ENCODE results near the gene STAT2. TPM values are rescaled to one million over a fixed set of nuclear protein-coding genes. Genes with fewer than 3 reads are reported as not detected.
"Not testable (repeated sequence)": the region's sequence is repeated elsewhere in the genome, so short reads cannot be mapped to it uniquely, and the experiment has no call there.

Gene STAT2
- total and polyA plus RNA-seq, 2 experiments from 2014 or later, result 15.6 to 67.9 TPM

GRCh38 chr12:56408799-56409417 is 49.0 kb upstream of the STAT2 start (continued):
- no peak for TF ChIP-seq JUNB (IDR thresholded peaks at IDR 0.05; ENCODE audit: unreplicated experiment)
- TF ChIP-seq EZH2phosphoT487 (IDR thresholded peaks at IDR 0.05; ENCODE audit: unreplicated experiment), result no peak

- H3K27me3 ChIP-seq (ENCODE audit: insufficient read depth); H3K27ac Mint-ChIP-seq; H3F3A ChIP-seq (replicated peaks; ENCODE audit: low read depth); H3K4me3 Mint-ChIP-seq; H3K36me3 Mint-ChIP-seq (ENCODE audit: low read depth); H2AFZ ChIP-seq; H3K4me2 ChIP-seq; H3K4me1 ChIP-seq (ENCODE audit: insufficient read depth); H3K36me3 ChIP-seq (ENCODE audit: insufficient read depth); ATAC-seq; H3K79me2 ChIP-seq (replicated peaks; ENCODE audit: insufficient read depth); H4K20me1 ChIP-seq (replicated peaks; ENCODE audit: insufficient read depth); H3K27me3 Mint-ChIP-seq (ENCODE audit: insufficient read depth, low read depth, poor library complexity); H3K4me3 ChIP-seq; H3K27ac ChIP-seq (ENCODE audit: low read depth); DNase-seq (ENCODE audit: low spot score); H3K4me1 Mint-ChIP-seq: not testable (repeated sequence)
- peaks cover 11% of the 10 kb centered on the region for H3K9me3 Mint-ChIP-seq
- H3K9me2 ChIP-seq (ENCODE audit: insufficient read depth), result peaks cover 14% of the 10 kb centered on the region; the same call in 1 of the 2 replicates
Observed at GRCh38 chr12:56404227-56404626, 44.3 kb upstream of the STAT2 start.

DNA sequence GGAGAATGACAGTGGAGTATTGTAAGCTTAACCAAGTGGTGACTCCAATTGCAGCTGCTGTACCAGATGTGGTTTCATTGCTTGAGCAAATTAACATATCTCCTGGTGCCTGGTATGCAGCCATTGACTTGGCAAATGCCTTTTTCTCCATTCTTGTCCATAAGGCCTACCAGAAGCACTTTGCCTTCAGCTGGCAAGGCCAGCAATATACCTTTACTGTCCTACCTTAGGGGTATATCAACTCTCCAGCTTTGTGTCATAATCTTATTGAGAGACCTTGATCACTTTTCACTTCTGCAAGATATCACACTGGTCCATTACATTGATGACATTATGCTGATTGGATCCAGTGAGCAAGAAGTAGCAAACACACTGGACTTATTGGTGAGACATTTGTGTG is 41.7 kb upstream of the STAT2 start:
- not testable (repeated sequence) for H3K27me3 Mint-ChIP-seq (ENCODE audit: insufficient read depth, low read depth, poor library complexity); H4K20me1 ChIP-seq (replicated peaks; ENCODE audit: insufficient read depth); H3K4me2 ChIP-seq; H3K27me3 ChIP-seq (ENCODE audit: insufficient read depth); H3K4me1 Mint-ChIP-seq; H3K27ac ChIP-seq (ENCODE audit: low read depth); H2AFZ ChIP-seq; H3K36me3 Mint-ChIP-seq (ENCODE audit: low read depth); H3K4me3 Mint-ChIP-seq; ATAC-seq; DNase-seq (ENCODE audit: low spot score); H3F3A ChIP-seq (replicated peaks; ENCODE audit: low read depth); H3K4me3 ChIP-seq; H3K36me3 ChIP-seq (ENCODE audit: insufficient read depth); H3K79me2 ChIP-seq (replicated peaks; ENCODE audit: insufficient read depth); H3K4me1 ChIP-seq (ENCODE audit: insufficient read depth); H3K27ac Mint-ChIP-seq
- peaks cover 22% of the 10 kb centered on the region; the same call in 1 of the 2 replicates for H3K9me2 ChIP-seq (ENCODE audit: insufficient read depth)
- H3K9me3 Mint-ChIP-seq, result peaks cover 23% of the 10 kb centered on the region

GRCh38 chr12:56401125-56401524 is 41.2 kb upstream of the STAT2 start:
- H3K27ac Mint-ChIP-seq; H3K4me1 Mint-ChIP-seq; H3K4me3 ChIP-seq; DNase-seq (ENCODE audit: low spot score); H3K36me3 Mint-ChIP-seq (ENCODE audit: low read depth); H4K20me1 ChIP-seq (replicated peaks; ENCODE audit: insufficient read depth); H2AFZ ChIP-seq; H3K4me3 Mint-ChIP-seq; H3K79me2 ChIP-seq (replicated peaks; ENCODE audit: insufficient read depth); H3K36me3 ChIP-seq (ENCODE audit: insufficient read depth); H3K27ac ChIP-seq (ENCODE audit: low read depth); H3F3A ChIP-seq (replicated peaks; ENCODE audit: low read depth); H3K27me3 ChIP-seq (ENCODE audit: insufficient read depth); ATAC-seq; H3K4me1 ChIP-seq (ENCODE audit: insufficient read depth); H3K4me2 ChIP-seq; H3K27me3 Mint-ChIP-seq (ENCODE audit: insufficient read depth, low read depth, poor library complexity): not testable (repeated sequence)
- peaks cover 22% of the 10 kb centered on the region; the same call in 1 of the 2 replicates for H3K9me2 ChIP-seq (ENCODE audit: insufficient read depth)
- peaks cover 24% of the 10 kb centered on the region for H3K9me3 Mint-ChIP-seq

DNA sequence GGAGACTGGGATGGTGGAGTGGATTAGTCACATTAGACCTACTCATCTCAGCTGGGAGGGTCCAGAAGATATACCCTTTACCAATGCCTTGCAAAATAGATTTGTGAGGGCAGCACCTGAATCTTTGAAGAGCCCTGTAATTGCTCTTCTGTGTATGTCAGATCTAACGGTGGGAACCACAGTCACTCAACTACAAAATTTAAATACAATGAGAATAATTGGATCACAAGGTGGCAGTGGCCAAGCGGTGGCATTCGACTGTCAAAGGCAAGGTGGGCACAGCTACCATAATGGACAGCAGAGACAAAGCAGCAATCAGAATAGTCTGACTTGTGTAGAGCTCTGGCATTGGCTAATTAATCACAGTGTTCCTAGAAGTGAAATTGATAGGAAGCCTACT is 39.6 kb upstream of the STAT2 start:
- ATAC-seq; H4K20me1 ChIP-seq (replicated peaks; ENCODE audit: insufficient read depth); H3F3A ChIP-seq (replicated peaks; ENCODE audit: low read depth); H2AFZ ChIP-seq; DNase-seq (ENCODE audit: low spot score); H3K4me1 ChIP-seq (ENCODE audit: insufficient read depth); H3K36me3 Mint-ChIP-seq (ENCODE audit: low read depth); H3K4me2 ChIP-seq; H3K4me3 Mint-ChIP-seq; H3K27me3 ChIP-seq (ENCODE audit: insufficient read depth); H3K4me1 Mint-ChIP-seq; H3K36me3 ChIP-seq (ENCODE audit: insufficient read depth); H3K4me3 ChIP-seq; H3K27ac ChIP-seq (ENCODE audit: low read depth); H3K27me3 Mint-ChIP-seq (ENCODE audit: insufficient read depth, low read depth, poor library complexity); H3K27ac Mint-ChIP-seq; H3K79me2 ChIP-seq (replicated peaks; ENCODE audit: insufficient read depth): not testable (repeated sequence)
- peaks cover 22% of the 10 kb centered on the region; the same call in 1 of the 2 replicates for H3K9me2 ChIP-seq (ENCODE audit: insufficient read depth)
- peaks cover 24% of the 10 kb centered on the region for H3K9me3 Mint-ChIP-seq

Measured in GM23338 (cell line).